ENCODE data around the gene ATG2B.

ATG2B gene

DNA sequence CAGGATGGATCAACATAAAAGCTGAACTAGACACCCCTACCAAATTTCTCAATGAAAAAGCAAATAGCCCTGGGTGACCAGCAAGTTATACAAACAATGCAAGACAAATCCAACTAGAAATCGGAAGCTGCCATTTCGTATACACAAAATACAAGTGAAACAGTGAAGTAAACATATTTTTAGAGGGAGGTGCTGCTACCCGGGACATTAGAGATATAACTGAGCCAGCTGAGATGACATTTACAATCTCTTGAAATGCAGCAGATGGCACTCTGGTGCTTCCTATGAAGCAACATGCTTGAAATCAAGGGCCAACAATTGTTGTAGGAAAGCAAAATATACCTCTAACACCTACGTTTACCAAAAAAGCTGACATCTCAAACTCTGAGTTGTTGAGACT is 81.7 kb downstream of the ATG2B start:
- DNase-seq, result no peak
- TF ChIP-seq, protein P1, sequence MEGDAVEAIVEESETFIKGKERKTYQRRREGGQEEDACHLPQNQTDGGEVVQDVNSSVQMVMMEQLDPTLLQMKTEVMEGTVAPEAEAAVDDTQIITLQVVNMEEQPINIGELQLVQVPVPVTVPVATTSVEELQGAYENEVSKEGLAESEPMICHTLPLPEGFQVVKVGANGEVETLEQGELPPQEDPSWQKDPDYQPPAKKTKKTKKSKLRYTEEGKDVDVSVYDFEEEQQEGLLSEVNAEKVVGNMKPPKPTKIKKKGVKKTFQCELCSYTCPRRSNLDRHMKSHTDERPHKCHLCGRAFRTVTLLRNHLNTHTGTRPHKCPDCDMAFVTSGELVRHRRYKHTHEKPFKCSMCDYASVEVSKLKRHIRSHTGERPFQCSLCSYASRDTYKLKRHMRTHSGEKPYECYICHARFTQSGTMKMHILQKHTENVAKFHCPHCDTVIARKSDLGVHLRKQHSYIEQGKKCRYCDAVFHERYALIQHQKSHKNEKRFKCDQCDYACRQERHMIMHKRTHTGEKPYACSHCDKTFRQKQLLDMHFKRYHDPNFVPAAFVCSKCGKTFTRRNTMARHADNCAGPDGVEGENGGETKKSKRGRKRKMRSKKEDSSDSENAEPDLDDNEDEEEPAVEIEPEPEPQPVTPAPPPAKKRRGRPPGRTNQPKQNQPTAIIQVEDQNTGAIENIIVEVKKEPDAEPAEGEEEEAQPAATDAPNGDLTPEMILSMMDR (IDR thresholded peaks at IDR 0.05; ENCODE audit: low read depth, low read length), result 0 out of 2 replicates have a peak, but pooled peaks have one; percentile 18
- Histone ChIP-seq H3K4me3 (ENCODE audit: low read depth, low read length) (no peak overlapping the region), H3K9me3 (ENCODE audit: severe bottlenecking) (peaks cover 4% of the 10 kb centered on the region), H3K36me3 (no peaks in the 10 kb centered on the region; the same call in 1 of the 2 replicates), H3K27me3 (ENCODE audit: insufficient read depth, low read depth, severe bottlenecking) (no peaks in the 10 kb centered on the region), H3K27ac (no peak overlapping the region)

DNA sequence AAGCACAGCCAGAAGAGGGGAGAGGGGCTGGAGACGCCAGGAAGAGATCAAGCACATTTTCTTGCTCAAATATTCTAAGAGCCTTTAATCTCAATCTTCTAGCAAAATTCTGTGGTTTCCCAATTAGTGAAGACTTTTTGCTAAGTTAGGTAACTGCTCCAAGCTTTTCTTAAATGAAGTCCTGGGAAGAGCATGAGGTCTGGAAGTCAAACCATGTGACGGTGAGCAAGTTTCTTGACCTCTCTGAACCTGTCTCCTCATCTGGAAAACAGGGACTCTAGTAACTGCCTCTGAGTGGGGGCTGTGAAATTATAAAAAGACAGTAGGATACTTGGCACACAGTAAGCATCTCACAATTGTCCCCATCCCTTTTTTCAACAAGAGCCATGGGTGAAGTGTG is 83.0 kb downstream of the ATG2B start:
- TF ChIP-seq, protein P1 (IDR thresholded peaks at IDR 0.05; ENCODE audit: low read depth, low read length), result no peak
- Histone ChIP-seq H3K27me3 (ENCODE audit: insufficient read depth, low read depth, severe bottlenecking) (no peaks in the 10 kb centered on the region), H3K27ac (no peak overlapping the region), H3K36me3 (no peaks in the 10 kb centered on the region), H3K9me3 (ENCODE audit: severe bottlenecking) (peaks cover 4% of the 10 kb centered on the region), H3K4me3 (ENCODE audit: low read depth, low read length) (no peak overlapping the region)
- DNase-seq, result no peak

DNA sequence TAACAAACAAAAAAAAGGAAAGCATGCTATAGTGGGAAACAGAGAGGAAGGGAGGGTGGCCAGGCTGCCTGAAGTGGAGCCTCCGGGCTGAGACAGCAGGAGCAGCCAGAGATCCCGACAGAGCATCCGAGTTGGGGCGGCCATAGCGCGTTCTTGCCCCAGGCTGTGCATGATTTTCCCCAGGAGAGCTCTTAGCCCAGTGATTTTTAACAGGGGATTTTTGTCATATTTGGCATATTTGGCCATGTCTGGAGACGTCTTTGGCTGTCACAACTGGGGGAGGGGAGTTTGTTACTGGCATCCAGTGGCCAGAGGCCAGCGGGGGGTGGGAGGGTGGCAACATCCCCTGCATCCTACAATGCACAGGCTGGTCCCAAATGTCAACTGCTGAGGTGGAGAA is 83.6 kb downstream of the ATG2B start:
- TF ChIP-seq, protein P1 (IDR thresholded peaks at IDR 0.05; ENCODE audit: low read depth, low read length), result no peak
- Histone ChIP-seq H3K36me3 (no peaks in the 10 kb centered on the region), H3K27ac (no peak overlapping the region), H3K4me3 (ENCODE audit: low read depth, low read length) (no peak overlapping the region), H3K9me3 (ENCODE audit: severe bottlenecking) (peaks cover 4% of the 10 kb centered on the region), H3K27me3 (ENCODE audit: insufficient read depth, low read depth, severe bottlenecking) (no peaks in the 10 kb centered on the region)
- DNase-seq, result no peak

GRCh38 chr14:96277890-96278289 is 85.3 kb downstream of the ATG2B start:
- H3K4me3 ChIP-seq (ENCODE audit: low read depth, low read length), result no peak overlapping the region
- no peaks in the 10 kb centered on the region for H3K27me3 ChIP-seq (ENCODE audit: insufficient read depth, low read depth, severe bottlenecking)
- TF ChIP-seq, protein P1 (IDR thresholded peaks at IDR 0.05; ENCODE audit: low read depth, low read length), result no peak
- H3K9me3 ChIP-seq (ENCODE audit: severe bottlenecking), result peaks cover 4% of the 10 kb centered on the region
- H3K27ac ChIP-seq, result no peak overlapping the region
- no peaks in the 10 kb centered on the region for H3K36me3 ChIP-seq
- DNase-seq, result no peak

GRCh38 chr14:96275177-96276112 is 87.7 kb downstream of the ATG2B start:
- peak; percentile 76 for DNase-seq
- Histone ChIP-seq H3K27ac (no peak overlapping the region), H3K4me3 (ENCODE audit: low read depth, low read length) (no peak overlapping the region), H3K36me3 (no peaks in the 10 kb centered on the region), H3K9me3 (ENCODE audit: severe bottlenecking) (peaks cover 15% of the 10 kb centered on the region), H3K27me3 (ENCODE audit: insufficient read depth, low read depth, severe bottlenecking) (no peaks in the 10 kb centered on the region)
- TF ChIP-seq, protein P1 (IDR thresholded peaks at IDR 0.05; ENCODE audit: low read depth, low read length), result peak; percentile 95

Measured in WERI-Rb-1 (cell line).